ENCODE measurements around the gene MCMBP.
A peak's percentile ranks its signal among the peaks of the same experiment; 100 is the strongest.
"Not testable (repeated sequence)": the region's sequence is repeated elsewhere in the genome, so short reads cannot be mapped to it uniquely, and the experiment has no call there.

MCMBP gene

GRCh38 chr10:119872860-119873681 is 428 bp upstream of the MCMBP start:
- DNase-seq: peak; percentile 35

GRCh38 chr10:119871881-119872609 is 598 bp downstream of the MCMBP start:
- DNase-seq: peak; percentile 1

- DNase-seq: not testable (repeated sequence)
These were observed 3.2 kb downstream of the MCMBP start for GRCh38 chr10:119869398-119869797.

GRCh38 chr10:119867317-119867716 is 5.3 kb downstream of the MCMBP start:
- no peak for DNase-seq

GRCh38 chr10:119865699-119866240 is 6.9 kb downstream of the MCMBP start:
- DNase-seq: no peak

- DNase-seq: no peak
These were observed 8.6 kb downstream of the MCMBP start for GRCh38 chr10:119863951-119864565.

GRCh38 chr10:119862524-119862923 is 10.1 kb downstream of the MCMBP start:
- DNase-seq: no peak

GRCh38 chr10:119860866-119861607 is 11.6 kb downstream of the MCMBP start:
- no peak for DNase-seq

- DNase-seq: no peak
These were observed 13.0 kb downstream of the MCMBP start for GRCh38 chr10:119859420-119860258.

- no peak for DNase-seq
These were observed 14.6 kb downstream of the MCMBP start for GRCh38 chr10:119858063-119858462.

GRCh38 chr10:119853574-119853973 is 19.1 kb downstream of the MCMBP start:
- no peak for DNase-seq

GRCh38 chr10:119852822-119853221 is 19.8 kb downstream of the MCMBP start:
- DNase-seq: no peak

- DNase-seq: no peak
These were observed 20.4 kb downstream of the MCMBP start for GRCh38 chr10:119852277-119852676.

GRCh38 chr10:119849944-119850343 is 22.7 kb downstream of the MCMBP start:
- DNase-seq: no peak

- DNase-seq: no peak
These were observed 23.4 kb downstream of the MCMBP start for GRCh38 chr10:119849031-119849789.

GRCh38 chr10:119845656-119846055 is 27.0 kb downstream of the MCMBP start:
- DNase-seq: no peak

GRCh38 chr10:119834188-119834587 is 38.5 kb downstream of the MCMBP start:
- DNase-seq: no peak

- DNase-seq: no peak
These were observed 39.7 kb downstream of the MCMBP start for GRCh38 chr10:119832951-119833350.

GRCh38 chr10:119831656-119832055 is 41.0 kb downstream of the MCMBP start:
- no peak for DNase-seq

GRCh38 chr10:119830851-119831250 is 41.8 kb downstream of the MCMBP start:
- no peak for DNase-seq

- DNase-seq: no peak
These were observed 43.2 kb downstream of the MCMBP start for GRCh38 chr10:119829429-119829828.
